K562 (cell line): ENCODE measurements around the gene ICAM1. TPM values are rescaled to one million over a fixed set of nuclear protein-coding genes. Genes with fewer than 3 reads are reported as not detected.
A peak's percentile ranks its signal among the peaks of the same experiment; 100 is the strongest.

Experiments used
- ATF6 ChIP-seq: sonication (generic); formaldehyde crosslinking; IDR thresholded peaks from 2 replicates; pipeline ENCODE4 v1.4.0; 2020; ENCODE audit warnings: mild to moderate bottlenecking, missing genetic modification reagents
- BRD9 ChIP-seq: fragments of 450-650 bp; IDR thresholded peaks from 2 replicates; pipeline ENCODE4 v1.6.1; 2018; ENCODE audit warnings: low read depth; ENCODE audit not compliant: partially characterized antibody
- EP400 ChIP-seq: fragments of 450-650 bp; IDR thresholded peaks from 2 replicates; pipeline ENCODE4 v1.6.1; 2017; ENCODE audit warnings: antibody characterized with exemption, mild to moderate bottlenecking, moderate library complexity
- FOS ChIP-seq: IDR thresholded peaks from 3 replicates; pipeline ENCODE4 v1.6.1; 2011; ENCODE audit not compliant: insufficient read length; ENCODE audit errors: extremely low read depth
- FOXK2 ChIP-seq, 2 experiments: fragments of 450-650 bp; IDR thresholded peaks in 1 of 2; conservative IDR thresholded peaks in 1 of 2; 2 replicates each; pipeline ENCODE4 v1.6.1; 2016; ENCODE audit warnings: low read depth in 2 of 2, mild to moderate bottlenecking in 1 of 2
- HDAC8 ChIP-seq: fragments of 450-650 bp; IDR thresholded peaks from 2 replicates; pipeline ENCODE4 v1.6.1; 2016; ENCODE audit warnings: mild to moderate bottlenecking, missing genetic modification characterization, moderate library complexity, missing compliant biosample characterization
- MAFF ChIP-seq: IDR thresholded peaks from 2 replicates; pipeline ENCODE4 v1.6.1; 2012; ENCODE audit warnings: low read length, improper control_type of control experiment
- NEUROD1 ChIP-seq: fragments of 150-350 bp; IDR thresholded peaks from 2 replicates; pipeline ENCODE4 v1.6.1; 2014; ENCODE audit warnings: borderline replicate concordance, low read length, low read depth; ENCODE audit not compliant: partially characterized antibody
- PRPF4 ChIP-seq: fragments of 200-400 bp; formaldehyde crosslinking; IDR thresholded peaks from one replicate; pipeline ENCODE4 v1.6.1; 2017; ENCODE audit warnings: low read length, low read depth, mild to moderate bottlenecking; ENCODE audit not compliant: insufficient read depth, poor library complexity, severe bottlenecking
- PTBP1 ChIP-seq: fragments of 200-400 bp; formaldehyde crosslinking; IDR thresholded peaks from 2 replicates; pipeline ENCODE4 v1.6.1; 2017; ENCODE audit warnings: low read depth, low read length
- RAD51 ChIP-seq: fragments of 450-650 bp; IDR thresholded peaks from 2 replicates; pipeline ENCODE4 v1.7.1; 2016; ENCODE audit warnings: low read depth, mild to moderate bottlenecking, borderline replicate concordance
- RERE ChIP-seq: sonication (generic); formaldehyde crosslinking; IDR thresholded peaks from 2 replicates; pipeline ENCODE4 v1.8.0; 2023; ENCODE audit warnings: missing genetic modification reagents, mild to moderate bottlenecking, borderline replicate concordance
- THAP12 ChIP-seq: fragments of 250-450 bp; sonication (Bioruptor Pico); IDR thresholded peaks from 2 replicates; pipeline ENCODE4 v1.9.0; 2021; ENCODE audit warnings: mild to moderate bottlenecking, inconsistent platforms
- U2AF1 ChIP-seq: fragments of 200-400 bp; formaldehyde crosslinking; optimal IDR thresholded peaks from 2 replicates; pipeline ENCODE3; 2017; ENCODE audit warnings: mild to moderate bottlenecking, low read depth, low read length, moderate library complexity
- ZBTB34 ChIP-seq: fragments of 250-450 bp; sonication (Bioruptor Pico); IDR thresholded peaks from 2 replicates; pipeline ENCODE4 v1.8.0; 2021; ENCODE audit warnings: mild to moderate bottlenecking, moderate library complexity
- polyA plus RNA-seq, 8 experiments: library from polyadenylated mRNA; depleted of rRNA in 4 of 8; stranded (reverse) in 5 of 8; unstranded in 3 of 8; fragments of >200 nt; fragmentation: Nextera tagmentation in 2 of 8; fragmentation: Illumina TruSeq in 1 of 8; extraction: Ambion mirVana in 2 of 8; extraction: Trizol in 1 of 8; gene quantifications; 2 replicates each; pipeline versions ENCODE4 v1.2.1 to v1.2.3, GENCODE V29; 2011 to 2014; ENCODE audit warnings: inconsistent platforms in 1 of 8, missing spikeins in 1 of 8
- total RNA-seq, 7 experiments: library from RNA; depleted of rRNA in 6 of 7; stranded (reverse); fragments of >200 nt in 6 of 7; fragmentation: Illumina TruSeq in 2 of 7; extraction: Trizol in 2 of 7; gene quantifications; 2 replicates each; pipeline versions ENCODE4 v1.2.1 to v1.2.3, GENCODE V29; 2011 to 2021; ENCODE audit warnings: low replicate concordance in 1 of 7

ICAM1 gene
- total and polyA plus RNA-seq, 9 of the 15 experiments (the other 6 are each of a cell fraction or from before 2014, with no cell fraction given): 2.3 to 24.4 (median 13.4) TPM

GRCh38 chr19:10251792-10252694 is 18.9 kb upstream of the ICAM1 start, which contains the start of gene MRPL4 (continued):
- TF ChIP-seq RERE (CRISPR knock-in tag) (no peak), ATF6 (CRISPR knock-in tag) (peak; percentile 94; the same call in 1 of the 2 replicates), U2AF1 (peak; percentile 84), HDAC8 (tag) (peak; percentile 60; the same call in 1 of the 2 replicates), ZBTB34 (CRISPR knock-in tag) (no peak), FOS (peak; percentile 89), MAFF (no peak), NEUROD1 (peak; percentile 33), FOXK2 (conservative IDR thresholded peaks at IDR 0.05 in 1 of 2, IDR thresholded peaks at IDR 0.05 in 1 of 2; ENCODE audit: low read depth in 2 of 2) (no peak; a peak in 2 of 4 replicates), PRPF4 (peak; percentile 51), THAP12 (CRISPR knock-in tag) (peak; percentile 77), RAD51 (no peak), PTBP1 (no peak), BRD9 (no peak), EP400 (peak; percentile 98)
